NCI-H1436 (cell line): ENCODE data around the gene SWT1.
A peak's percentile ranks its signal among the peaks of the same experiment; 100 is the strongest.

Experiments
- DNase-seq: peaks from one replicate; lab custom pipeline; 2025; lab: John Stamatoyannopoulos, UW

Gene SWT1

GRCh38 chr1:185156854-185157598, at the start of gene SWT1, which contains the start of gene TRMT1L:
TSS of gene SWT1 (plus strand) at chr1:185157167. CDS start at chr1:185160842, 3,675 bp downstream.
TSS of gene TRMT1L (minus strand) at chr1:185156953. CDS start at chr1:185156712, 241 bp downstream.
- peak; percentile 98 for DNase-seq

- DNase-seq: no peak
Observed at GRCh38 chr1:185108321-185108720, 48.6 kb upstream of the SWT1 start.

- no peak for DNase-seq
Observed at GRCh38 chr1:185110145-185110544, 46.8 kb upstream of the SWT1 start.

- DNase-seq: no peak
Observed at GRCh38 chr1:185111873-185112272, 45.1 kb upstream of the SWT1 start.

- no peak for DNase-seq
Observed at GRCh38 chr1:185112356-185112755, 44.6 kb upstream of the SWT1 start.

GRCh38 chr1:185129708-185130107, 27.3 kb upstream of the SWT1 start:
- no peak for DNase-seq

GRCh38 chr1:185132534-185132933, 24.4 kb upstream of the SWT1 start:
- DNase-seq: no peak

GRCh38 chr1:185137896-185138545, 18.9 kb upstream of the SWT1 start:
- no peak for DNase-seq

- no peak for DNase-seq
Observed at GRCh38 chr1:185139246-185139645, 17.7 kb upstream of the SWT1 start.

- DNase-seq: no peak
Observed at GRCh38 chr1:185144233-185144632, 12.7 kb upstream of the SWT1 start.

GRCh38 chr1:185151215-185151614, 5.8 kb upstream of the SWT1 start:
- no peak for DNase-seq

GRCh38 chr1:185152187-185152767, 4.7 kb upstream of the SWT1 start:
- no peak for DNase-seq

GRCh38 chr1:185154912-185155513, 2.0 kb upstream of the SWT1 start:
- DNase-seq: no peak

- DNase-seq: no peak
Observed at GRCh38 chr1:185155600-185156287, 1.2 kb upstream of the SWT1 start.

- DNase-seq: no peak
Observed at GRCh38 chr1:185156288-185156853, 596 bp upstream of the SWT1 start.

GRCh38 chr1:185157599-185158412, 839 bp downstream of the SWT1 start:
- no peak for DNase-seq

GRCh38 chr1:185158800-185159199, 1.8 kb downstream of the SWT1 start:
- DNase-seq: no peak

GRCh38 chr1:185159966-185160365, 3.0 kb downstream of the SWT1 start:
- DNase-seq: no peak

GRCh38 chr1:185162491-185162890, 5.5 kb downstream of the SWT1 start:
- DNase-seq: no peak

- no peak for DNase-seq
Observed at GRCh38 chr1:185166106-185166505, 9.1 kb downstream of the SWT1 start.

- peak; percentile 54 for DNase-seq
Observed at GRCh38 chr1:185170291-185170848, 13.4 kb downstream of the SWT1 start.
